HG03354 (cell line): Measurements from ENCODE around the gene SCGN.

Source experiments
- ATAC-seq: cut with Tn5 transposase; IDR thresholded peaks from one replicate; pipeline ENCODE4 v1.9.1; 2021; ENCODE audit warnings: mild to moderate bottlenecking; ENCODE audit not compliant: unreplicated experiment, poor library complexity, severe bottlenecking

The SCGN gene, protein sequence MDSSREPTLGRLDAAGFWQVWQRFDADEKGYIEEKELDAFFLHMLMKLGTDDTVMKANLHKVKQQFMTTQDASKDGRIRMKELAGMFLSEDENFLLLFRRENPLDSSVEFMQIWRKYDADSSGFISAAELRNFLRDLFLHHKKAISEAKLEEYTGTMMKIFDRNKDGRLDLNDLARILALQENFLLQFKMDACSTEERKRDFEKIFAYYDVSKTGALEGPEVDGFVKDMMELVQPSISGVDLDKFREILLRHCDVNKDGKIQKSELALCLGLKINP

DNA sequence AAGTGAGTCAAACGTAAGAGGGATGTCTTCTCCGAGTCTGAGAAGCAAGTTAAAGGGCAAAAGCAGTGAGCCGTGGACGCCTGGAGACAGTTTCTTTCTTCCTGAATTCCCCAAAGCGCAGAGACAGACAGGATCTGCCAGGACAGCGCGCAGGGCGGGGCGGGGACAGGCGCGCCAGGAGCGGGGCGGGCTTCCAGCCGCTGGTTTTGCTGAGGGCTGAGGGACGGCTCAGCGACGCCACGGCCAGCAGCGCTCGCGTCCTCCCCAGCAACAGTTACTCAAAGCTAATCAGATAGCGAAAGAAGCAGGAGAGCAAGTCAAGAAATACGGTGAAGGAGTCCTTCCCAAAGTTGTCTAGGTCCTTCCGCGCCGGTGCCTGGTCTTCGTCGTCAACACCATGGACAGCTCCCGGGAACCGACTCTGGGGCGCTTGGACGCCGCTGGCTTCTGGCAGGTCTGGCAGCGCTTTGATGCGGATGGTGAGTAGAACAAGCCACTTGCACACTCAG lies at the start of gene SCGN:
TSS of gene SCGN (plus strand) at position 209 of the 509 bp plus-strand sequence. CDS start at position 398, 189 bp downstream.
- no peak for ATAC-seq

DNA sequence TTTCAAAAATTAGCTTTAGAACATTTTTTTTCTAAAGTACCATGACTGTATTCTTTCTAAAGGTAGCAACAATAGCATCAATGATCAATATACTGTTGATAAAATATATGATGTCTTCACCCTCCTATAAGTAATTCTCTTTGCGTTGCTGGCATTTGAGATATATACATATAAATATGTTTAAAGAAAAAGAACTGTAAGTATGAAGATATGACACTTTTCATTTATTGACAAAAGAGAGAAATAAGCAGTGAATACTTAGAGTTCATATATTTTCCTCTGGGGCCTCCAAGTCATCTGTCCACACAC lies 49.4 kb upstream of the SCGN start:
- no peak for ATAC-seq

DNA sequence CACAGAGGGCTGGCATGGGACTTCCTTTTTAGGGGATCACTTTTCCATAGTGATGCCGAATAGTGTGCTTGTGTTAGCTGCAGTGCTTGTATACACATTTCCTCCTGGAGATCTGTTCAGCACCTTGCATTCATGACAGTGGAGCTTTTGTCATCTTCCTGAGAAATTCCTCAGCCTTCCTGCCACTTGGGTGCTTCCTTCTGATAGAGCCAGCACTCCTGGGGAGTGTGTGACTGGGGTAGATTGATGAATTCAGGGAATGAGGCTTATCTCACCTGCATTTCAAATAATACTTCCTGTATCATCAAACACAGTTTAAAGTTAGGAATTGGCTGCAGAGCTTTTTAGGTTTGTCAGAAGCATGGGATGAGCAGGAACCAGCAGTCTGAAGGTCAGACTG lies 48.8 kb upstream of the SCGN start:
- ATAC-seq, result no peak

DNA sequence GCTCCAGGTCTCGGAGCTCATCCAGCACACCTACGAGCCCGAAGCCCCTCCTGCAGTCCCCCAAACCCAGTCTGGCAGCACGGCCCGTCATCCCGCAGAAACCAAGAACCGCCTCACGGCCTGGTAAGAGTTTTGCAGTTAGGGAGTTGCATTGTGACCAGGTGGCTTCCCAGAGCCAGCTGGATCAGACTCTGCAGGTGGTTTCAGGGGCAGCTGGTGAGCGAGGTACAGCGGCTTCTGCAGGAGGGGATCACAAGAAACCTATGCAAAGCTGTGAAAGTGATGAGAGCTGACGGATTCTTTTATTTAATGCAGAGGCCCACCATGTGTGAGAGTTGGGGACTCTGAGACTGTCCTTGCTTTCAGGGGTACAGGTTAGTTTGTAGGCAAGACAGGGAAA lies 45.9 kb upstream of the SCGN start:
- no peak for ATAC-seq

DNA sequence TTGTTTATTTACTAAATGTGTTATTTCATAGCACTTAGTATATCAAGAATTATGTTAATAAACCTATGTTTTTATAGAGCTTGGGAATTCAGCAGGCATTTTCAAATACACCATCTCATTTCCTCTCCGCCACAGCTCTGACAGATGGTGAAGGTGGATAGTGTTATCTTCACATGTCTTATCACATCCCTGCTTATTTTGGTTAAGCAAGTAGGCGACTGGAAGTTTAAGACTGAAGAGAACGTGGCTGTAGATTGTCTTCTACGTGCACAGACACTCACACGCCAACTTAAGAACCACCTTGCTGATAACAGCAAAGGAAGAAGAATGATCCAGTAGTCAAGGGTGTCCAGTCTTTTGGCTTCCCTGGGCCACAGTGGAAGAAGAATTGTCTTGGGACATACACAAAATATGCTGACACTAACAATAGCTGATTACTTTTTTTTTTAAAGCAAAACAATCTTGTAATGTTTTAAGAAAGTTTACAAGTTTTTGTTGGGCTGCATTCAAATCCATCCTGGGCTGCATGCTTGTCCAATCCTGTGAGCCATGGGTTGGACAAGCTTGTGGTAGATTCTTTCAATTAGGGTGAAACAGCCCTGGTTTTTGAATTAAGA lies 43.3 kb upstream of the SCGN start:
- ATAC-seq, result no peak

DNA sequence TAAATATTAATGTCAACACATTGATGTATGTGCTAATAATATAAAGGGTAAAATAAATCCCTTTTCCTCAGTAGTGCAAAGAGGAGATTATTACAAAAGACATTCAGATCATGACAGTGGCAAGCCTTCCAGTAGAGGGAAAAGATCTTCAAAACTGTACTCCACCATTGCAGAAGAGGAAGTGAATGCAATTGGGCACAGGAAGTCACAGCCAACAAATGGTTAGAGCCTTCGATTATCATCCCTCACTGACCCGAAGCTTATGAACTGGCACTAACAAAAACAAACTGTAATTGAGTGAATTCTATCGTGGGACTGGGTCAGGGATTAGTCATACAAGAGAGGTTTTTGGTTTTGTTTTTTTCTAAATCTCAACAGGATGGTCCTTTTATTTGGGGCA lies 39.3 kb upstream of the SCGN start:
- ATAC-seq, result no peak

DNA sequence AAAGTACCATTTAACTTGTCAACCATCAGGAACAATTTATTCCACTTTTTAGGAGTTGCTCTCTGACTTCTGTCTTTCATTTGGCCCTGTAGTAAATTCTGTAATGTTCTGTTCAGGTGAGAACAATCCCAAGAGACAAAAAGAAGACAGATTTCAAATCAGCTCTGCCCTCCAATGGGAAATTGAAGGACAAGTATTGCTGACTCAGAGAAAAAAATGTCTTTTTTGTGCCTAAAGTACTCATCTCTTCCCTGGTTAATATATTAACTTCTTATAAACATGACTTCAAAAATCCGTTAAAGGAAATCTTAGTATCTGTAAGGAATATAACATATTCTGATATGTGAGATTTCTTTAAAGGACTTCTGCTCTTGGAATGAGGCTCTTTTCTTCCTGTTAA lies 38.6 kb upstream of the SCGN start:
- ATAC-seq, result no peak

DNA sequence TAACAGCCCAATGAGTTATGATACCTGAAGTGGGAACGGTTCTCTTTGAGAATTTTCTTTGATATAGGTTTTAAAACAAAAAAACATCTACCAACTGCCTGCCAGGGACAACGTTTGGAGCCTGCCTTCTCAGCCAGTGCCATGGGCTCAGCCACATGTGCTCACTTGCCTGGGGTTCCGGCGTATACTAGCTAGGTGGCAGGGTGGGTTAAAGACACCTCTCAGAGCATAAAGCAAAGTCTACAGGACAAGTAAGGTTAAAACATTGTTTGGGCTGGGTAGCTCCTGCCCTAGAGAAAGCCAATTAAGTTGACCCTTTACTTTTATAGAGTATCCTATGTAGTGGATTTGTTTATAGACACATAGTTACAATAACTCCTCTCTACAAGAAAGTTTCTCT lies 38.0 kb upstream of the SCGN start:
- no peak for ATAC-seq

DNA sequence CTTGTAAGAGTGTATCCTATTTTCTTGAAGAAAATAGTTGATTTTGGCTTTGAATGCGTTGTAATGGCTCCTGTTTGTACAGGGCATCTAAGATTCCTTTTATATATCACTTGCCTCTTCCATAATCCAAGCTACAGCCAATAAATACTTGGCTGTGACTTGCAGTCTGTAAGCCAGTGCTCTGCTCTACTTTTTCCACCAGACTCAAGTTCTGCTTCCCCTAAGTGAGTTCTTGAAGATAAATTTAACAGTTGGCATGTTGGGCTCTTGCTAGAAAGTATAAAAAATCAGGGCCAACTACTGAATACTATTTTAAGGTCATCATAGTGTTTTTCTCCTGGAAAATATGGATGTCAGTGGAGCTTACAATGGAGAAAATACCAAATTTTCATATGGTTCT lies 36.5 kb upstream of the SCGN start:
- no peak for ATAC-seq

DNA sequence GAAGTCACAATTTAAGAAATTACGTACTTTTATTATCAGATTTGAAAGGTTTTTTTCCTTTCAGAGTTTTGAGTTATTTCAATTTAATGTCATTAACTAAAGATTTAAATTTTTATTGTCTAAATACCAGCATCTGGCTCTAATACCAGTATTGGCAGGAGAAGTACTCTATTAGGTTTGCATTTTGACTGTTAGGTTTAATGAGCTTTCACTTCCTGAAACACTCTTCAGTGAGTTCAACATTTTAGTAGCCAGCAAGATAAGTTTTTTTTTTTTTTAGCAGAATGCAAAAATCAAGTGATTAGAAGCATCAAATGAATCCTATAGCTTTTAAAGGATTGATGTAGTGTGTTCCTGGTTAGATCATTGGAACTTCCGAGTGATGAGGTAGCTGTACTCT lies 34.0 kb upstream of the SCGN start:
- no peak for ATAC-seq

DNA sequence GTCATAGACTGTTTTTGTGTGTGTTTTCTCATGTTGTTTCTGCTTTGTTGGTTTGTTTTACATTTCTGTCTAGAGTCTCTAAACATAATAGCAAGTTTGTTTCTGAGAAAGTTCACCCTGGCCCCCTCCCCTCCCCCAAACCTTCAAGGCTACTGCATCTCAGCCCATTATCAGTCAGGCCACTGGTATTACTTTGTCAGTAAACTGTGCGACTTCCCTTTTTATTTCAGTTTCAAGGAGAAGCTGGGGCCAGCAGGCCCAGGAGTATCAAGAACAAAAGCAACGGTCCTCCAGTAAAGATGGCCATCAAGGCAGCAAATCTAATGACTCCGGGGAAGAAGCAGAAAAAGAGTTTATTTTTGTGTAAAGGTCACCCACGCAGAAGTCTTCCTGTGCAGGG lies 32.8 kb upstream of the SCGN start:
- no peak for ATAC-seq

DNA sequence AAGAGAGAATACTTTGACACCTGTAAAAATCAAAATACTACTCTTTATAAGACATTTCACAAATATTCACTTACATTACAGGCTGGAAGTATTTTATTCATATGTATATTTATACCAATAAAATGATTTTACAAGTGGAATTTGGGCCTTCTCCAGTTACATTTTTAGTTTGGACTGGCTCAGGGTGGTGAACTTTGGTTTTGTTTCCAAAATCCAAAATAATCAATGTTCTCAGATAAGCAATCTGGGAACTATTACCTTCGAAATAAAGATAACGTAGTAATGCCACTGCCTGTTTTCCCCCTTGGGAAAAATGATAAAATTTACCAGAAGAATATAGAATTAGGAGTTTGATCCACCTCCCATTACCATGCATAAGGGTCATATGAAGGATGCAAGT lies 31.6 kb upstream of the SCGN start:
- no peak for ATAC-seq

DNA sequence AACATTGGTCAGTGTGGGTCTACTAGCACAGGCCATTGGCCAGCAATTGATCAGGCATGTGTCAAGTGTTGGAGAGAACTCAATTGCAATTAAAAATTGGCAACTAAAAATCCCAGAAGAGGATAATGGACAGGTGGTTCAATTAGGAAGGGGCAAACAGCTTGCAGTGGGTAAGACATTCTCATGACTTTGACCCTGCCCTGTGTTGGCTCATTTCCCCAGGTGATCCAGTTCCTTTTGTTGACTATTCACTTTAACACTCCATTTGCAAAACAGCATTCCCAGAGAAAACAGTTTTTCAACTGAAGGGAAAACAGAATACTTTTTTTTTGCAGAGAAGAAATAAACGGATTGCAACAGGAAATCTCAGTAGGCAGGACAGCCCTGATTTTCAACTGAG lies 28.9 kb upstream of the SCGN start:
- ATAC-seq, result no peak

DNA sequence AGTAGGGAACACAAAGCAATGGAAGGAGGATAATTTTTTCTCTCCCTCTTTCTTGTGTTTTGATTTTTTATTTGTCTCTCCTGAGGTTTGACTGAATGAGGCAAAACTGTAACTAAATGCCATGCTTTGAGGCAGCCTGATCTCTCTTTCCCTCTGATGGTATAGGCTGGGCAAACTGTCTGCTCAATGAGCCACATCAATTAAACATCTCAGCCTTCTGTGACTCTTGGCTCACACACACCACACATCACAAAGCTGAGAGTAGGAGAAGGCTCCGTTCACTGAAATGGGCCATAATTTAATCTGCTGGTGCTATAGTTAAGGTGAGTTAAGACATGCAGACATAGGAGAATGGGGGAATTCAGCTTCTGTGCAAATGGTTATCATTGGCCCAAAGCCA lies 28.1 kb upstream of the SCGN start:
- ATAC-seq, result no peak

DNA sequence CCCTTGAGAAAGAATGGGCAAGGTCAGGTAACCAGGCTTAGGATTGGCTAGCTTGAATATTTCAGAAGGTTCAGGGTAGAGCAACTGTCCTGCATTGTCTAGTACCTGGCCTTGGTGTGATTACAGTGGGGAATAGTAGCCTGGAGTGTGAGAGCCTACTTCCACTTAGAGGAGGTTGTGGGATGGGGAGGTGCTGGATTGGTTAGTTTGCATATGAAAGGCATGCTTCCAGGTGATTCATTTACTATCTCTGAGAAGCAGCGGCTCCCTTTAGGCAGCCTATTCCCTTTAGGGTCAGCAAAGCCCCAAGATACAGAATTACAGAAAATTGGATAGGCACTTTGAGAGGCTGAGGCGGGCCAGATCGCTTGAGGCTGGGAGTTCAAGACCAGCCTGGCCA lies 25.0 kb upstream of the SCGN start:
- no peak for ATAC-seq

DNA sequence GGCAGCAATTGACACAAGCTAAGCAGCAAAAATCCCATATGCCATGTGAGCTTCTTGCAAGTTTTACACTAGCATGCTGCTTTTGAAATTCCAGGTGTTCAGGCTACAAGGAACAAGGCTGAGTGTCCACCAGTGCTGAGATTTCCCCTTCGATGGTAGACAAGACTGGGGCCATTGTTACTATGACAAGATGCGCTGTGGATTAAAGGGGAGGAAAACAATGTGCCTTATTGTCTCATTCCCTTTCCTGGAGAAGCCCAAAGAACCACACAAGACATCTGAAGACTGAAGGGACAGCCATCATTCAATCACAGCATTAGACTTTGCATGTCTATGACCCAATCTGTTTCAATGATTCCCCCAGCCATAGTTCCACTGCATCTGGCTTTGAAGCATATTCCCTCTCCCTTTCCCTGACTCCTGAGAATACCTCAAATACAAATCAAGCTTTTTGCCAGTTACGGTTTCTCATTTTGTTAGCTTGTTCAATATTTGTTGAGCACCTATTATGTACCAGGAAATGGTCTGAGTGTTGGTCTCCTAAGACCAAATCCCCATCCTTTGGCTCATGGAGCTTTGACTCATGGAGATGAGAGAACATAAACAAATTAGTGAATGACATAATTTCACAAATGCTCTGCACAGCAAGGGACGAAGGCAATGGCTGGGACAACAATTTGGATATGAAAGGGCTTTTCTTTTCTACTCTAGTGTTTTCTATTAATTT lies 23.4 kb upstream of the SCGN start:
- no peak for ATAC-seq

DNA sequence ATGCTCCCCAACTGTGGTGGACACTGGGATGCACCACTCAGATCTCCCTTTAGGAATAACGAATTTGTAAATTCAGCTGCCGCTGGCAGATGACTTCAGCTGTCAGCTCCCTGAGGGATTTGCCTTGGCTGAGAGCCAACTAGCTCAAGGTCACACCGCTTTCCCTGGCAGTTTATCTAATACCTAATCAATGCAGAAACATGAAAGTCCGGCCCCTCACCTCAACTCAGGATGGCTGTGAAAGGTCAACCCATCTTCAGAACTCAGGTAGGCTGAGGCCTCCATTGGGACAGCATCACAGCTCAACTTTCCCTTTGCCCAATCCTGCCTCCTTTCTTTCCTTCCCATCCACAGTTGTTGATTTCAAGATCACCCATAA lies 22.8 kb upstream of the SCGN start:
- ATAC-seq, result no peak

DNA sequence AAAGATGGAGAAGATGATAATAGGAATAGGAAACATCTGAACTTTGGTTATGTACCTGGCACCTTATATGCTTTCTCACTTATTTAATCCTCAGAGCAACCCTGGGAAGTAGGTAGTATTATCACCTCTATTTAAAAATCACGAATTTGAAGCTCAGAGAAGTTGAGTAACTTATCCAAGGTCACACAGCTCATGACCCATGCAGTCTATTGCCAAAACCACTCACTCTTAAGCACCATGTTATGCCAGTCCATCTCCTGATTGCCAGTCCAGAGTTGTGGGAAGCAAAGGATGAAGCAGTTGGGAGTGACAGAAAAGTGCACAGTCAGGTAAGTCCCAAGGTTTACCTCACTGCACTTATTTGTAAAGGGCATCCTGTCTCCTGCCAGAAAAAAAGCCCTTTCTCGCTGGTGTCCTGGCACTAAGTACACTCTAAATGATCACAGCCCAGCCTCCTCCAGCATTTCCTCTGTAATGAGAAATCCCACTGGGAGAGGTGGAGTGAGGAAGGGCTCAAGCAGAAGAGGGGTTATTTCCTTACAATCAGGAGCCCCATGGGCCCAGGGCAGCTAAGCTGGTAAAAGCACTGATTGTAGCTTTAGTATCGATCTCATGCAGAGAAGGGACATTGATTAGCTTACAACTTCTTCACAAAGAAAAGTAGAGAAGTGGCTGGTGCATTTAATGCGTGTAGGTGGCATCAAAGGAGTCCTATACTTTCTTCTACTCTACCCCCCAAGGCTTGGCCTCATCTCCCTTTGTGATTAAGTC lies 21.3 kb upstream of the SCGN start:
- no peak for ATAC-seq

DNA sequence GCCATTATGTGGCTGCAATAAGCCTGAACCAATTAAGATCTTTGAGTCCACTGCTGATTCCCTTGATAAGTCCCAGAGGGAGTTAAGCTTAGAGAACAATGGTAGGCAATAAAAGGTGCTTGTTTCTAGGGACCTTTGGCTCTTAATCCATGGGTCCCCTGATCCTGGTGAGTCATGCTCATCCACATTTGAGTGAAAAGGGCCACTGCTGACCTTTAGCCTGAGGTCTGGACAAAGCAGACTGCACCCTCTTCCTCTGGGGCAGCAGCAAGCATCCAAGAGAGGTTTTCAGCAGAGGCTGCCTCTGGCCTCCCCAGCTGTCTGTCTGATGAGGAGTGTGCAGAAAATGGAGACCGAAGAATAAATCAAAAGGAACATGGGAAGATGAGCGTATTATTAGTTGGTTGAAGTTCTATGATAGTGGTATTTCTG lies 16.1 kb upstream of the SCGN start:
- no peak for ATAC-seq

DNA sequence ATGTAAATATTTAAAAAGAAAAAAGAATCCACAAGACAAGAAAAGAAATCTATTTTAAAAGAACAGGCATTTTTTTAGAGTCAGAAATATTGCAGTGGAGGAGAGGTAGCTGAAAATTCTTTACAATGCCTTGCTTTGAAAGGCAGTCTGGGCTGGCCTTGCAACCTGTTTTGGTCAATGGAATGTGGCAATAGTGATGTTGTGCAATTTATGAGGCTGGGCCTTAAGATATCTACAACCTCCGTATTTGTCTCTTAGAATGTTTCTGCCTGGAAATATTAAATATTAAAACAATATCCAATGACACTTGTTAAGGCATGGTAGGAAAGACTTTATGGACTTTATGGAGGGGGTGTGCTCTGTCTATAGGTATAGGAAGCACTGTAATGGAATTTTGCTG lies 14.8 kb upstream of the SCGN start:
- ATAC-seq, result no peak
